T-helper 2 cell treated with Interferon-gamma antibody and Interleukin-4, amounts not matched to agents 5 μg/mL and 100 μg/mL, for 36 hours (primary cell): Measurements from ENCODE around the gene WFIKKN2.

ENCODE experiments used
- DNase-seq: peaks from one replicate; pipeline ENCODE4 v3.0.0; 2021; ENCODE audit warnings: low spot score
- H3K27ac Mint-ChIP-seq: one replicate; pipeline ENCODE4 v1.8.0; 2021; ENCODE audit warnings: mild to moderate bottlenecking, mixed read lengths
- H3K27me3 Mint-ChIP-seq: one replicate; pipeline ENCODE4 v1.8.0; 2021; ENCODE audit warnings: low read depth, mixed read lengths
- H3K36me3 Mint-ChIP-seq: one replicate; pipeline ENCODE4 v1.8.0; 2021; ENCODE audit warnings: low read depth, mixed read lengths
- H3K4me1 Mint-ChIP-seq: one replicate; pipeline ENCODE4 v1.8.0; 2021; ENCODE audit warnings: low read depth, mixed read lengths
- H3K4me3 Mint-ChIP-seq: one replicate; pipeline ENCODE4 v1.8.0; 2022; ENCODE audit warnings: mild to moderate bottlenecking, moderate library complexity, mixed read lengths
- H3K9me3 Mint-ChIP-seq: one replicate; pipeline ENCODE4 v1.8.0; 2021; ENCODE audit warnings: mixed read lengths

The WFIKKN2 gene

DNA sequence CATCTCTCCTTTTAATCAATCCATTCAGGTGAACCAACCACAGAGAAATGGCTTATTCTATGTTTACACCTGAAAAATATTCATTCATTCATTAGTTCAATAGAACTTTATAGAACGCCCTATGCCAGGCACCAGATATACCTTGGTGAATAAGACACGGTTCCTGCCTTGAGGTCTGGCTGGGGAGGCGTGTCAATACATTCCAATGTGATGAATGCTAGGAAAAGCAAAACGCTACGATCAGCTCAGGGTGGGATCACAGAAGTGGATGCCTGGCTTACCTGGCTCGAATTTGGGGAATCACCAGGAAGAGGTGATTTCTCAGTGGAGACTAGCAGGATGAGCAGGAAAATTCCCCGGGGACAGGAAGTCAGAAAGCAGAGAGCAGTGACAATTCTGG is 17.5 kb upstream of the WFIKKN2 start:
- no peak overlapping the region for H3K4me3 Mint-ChIP-seq
- DNase-seq, result no peak
- no peaks in the 10 kb centered on the region for H3K9me3 Mint-ChIP-seq
- peaks cover 6% of the 10 kb centered on the region for H3K4me1 Mint-ChIP-seq
- H3K36me3 Mint-ChIP-seq, result no peaks in the 10 kb centered on the region
- peaks cover 19% of the 10 kb centered on the region for H3K27me3 Mint-ChIP-seq
- H3K27ac Mint-ChIP-seq, result no peak overlapping the region

DNA sequence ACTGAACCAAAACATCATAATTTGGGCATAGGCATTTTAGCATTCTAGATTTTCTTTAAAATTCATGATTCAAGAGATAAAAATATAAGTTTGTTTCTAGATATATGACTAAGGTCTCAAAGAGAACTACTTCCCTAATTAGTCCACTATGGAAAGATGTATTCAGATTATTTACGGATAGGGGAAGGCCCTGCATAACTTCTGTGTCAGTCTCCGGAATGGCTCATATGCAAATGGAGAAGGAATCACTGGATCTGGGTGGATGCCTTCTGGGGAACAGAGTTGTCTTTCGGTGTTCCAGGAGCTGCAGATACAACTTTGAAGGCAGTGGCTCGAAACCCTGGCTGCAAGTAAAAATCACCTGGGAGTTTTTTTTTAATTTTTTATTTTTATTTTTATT is 17.1 kb upstream of the WFIKKN2 start:
- peaks cover 6% of the 10 kb centered on the region for H3K4me1 Mint-ChIP-seq
- peaks cover 19% of the 10 kb centered on the region for H3K27me3 Mint-ChIP-seq
- H3K27ac Mint-ChIP-seq, result no peak overlapping the region
- H3K9me3 Mint-ChIP-seq, result no peaks in the 10 kb centered on the region
- H3K4me3 Mint-ChIP-seq, result no peak overlapping the region
- DNase-seq, result no peak
- no peaks in the 10 kb centered on the region for H3K36me3 Mint-ChIP-seq

- no peaks in the 10 kb centered on the region for H3K9me3 Mint-ChIP-seq
- no peak for DNase-seq
- no peaks in the 10 kb centered on the region for H3K36me3 Mint-ChIP-seq
- H3K4me3 Mint-ChIP-seq, result no peak overlapping the region
- H3K27me3 Mint-ChIP-seq, result peaks cover 23% of the 10 kb centered on the region
- H3K4me1 Mint-ChIP-seq, result peaks cover 6% of the 10 kb centered on the region
- no peak overlapping the region for H3K27ac Mint-ChIP-seq
Measured at GRCh38 chr17:50818921-50819657, 16.3 kb upstream of the WFIKKN2 start.

DNA sequence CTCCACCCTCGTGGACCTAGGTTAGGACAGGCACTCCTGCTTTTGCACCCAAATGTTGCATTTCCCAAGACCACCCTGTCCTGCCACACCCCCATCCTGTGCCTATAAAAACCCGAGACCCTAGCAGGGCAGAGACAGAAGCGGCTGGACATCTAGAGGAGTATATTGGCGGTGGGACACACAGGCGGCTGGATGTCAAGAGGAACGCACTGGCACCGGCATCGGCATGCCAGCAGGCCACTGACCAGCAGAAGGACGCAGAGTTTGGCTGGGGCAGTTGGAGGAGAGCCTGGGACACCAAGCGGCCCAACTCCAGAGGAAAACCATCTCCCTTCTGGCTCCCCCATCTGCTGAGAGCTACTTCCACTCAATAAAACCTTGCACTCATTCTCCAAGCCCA is 14.7 kb upstream of the WFIKKN2 start:
- no peak for DNase-seq
- H3K9me3 Mint-ChIP-seq, result no peaks in the 10 kb centered on the region
- H3K27ac Mint-ChIP-seq, result no peak overlapping the region
- H3K27me3 Mint-ChIP-seq, result peaks cover 19% of the 10 kb centered on the region
- H3K36me3 Mint-ChIP-seq, result no peaks in the 10 kb centered on the region
- peaks cover 6% of the 10 kb centered on the region for H3K4me1 Mint-ChIP-seq
- H3K4me3 Mint-ChIP-seq, result no peak overlapping the region

DNA sequence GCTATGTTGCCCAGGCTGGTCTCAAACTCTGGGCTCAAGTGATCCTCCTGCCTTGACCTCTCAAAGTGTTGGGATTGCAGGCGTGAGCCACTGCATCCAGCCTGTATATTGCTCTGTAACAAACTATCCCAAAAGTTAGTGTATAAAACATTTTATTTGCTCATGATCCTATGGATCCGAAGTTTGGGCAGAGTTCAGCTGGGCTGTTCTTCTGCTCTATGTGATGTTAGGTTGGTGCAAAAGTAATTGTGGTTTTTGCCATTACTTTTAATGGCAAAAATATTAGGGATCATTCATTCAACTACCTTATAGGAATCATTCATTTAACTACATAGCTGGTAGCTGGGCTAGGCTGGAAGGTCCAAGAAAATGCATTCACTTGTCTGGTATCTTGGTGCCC is 12.8 kb upstream of the WFIKKN2 start:
- H3K4me1 Mint-ChIP-seq, result peaks cover 6% of the 10 kb centered on the region
- no peaks in the 10 kb centered on the region for H3K9me3 Mint-ChIP-seq
- DNase-seq, result no peak

DNA sequence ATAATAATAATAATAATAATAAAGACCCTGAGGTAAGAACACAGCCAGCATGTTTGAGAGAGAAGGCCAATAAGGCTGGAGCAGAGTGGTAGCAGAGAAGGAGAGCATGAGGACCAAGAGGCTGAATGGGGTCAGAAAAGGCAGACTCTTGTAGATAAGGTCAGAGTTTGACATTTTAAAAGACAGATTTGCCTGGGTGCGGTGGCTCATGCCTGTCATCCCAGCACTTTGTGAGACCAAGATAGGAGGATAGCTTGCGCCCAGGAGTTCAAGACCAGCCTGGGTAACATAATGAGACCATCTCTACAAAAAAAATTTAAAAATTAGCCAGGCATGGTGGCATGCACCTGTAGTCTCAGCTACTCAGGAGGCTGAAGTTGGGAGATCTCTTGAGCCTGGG is 11.0 kb upstream of the WFIKKN2 start:
- DNase-seq, result no peak
- Mint-ChIP-seq H3K4me3 (no peak overlapping the region), H3K9me3 (no peaks in the 10 kb centered on the region), H3K36me3 (no peaks in the 10 kb centered on the region), H3K27ac (no peak overlapping the region), H3K27me3 (peaks cover 10% of the 10 kb centered on the region), H3K4me1 (no peaks in the 10 kb centered on the region)

More for the DNA sequence above, 12.8 kb upstream of the WFIKKN2 start:
- Mint-ChIP-seq H3K27ac (no peak overlapping the region), H3K36me3 (no peaks in the 10 kb centered on the region), H3K4me3 (no peak overlapping the region), H3K27me3 (peaks cover 14% of the 10 kb centered on the region)

DNA sequence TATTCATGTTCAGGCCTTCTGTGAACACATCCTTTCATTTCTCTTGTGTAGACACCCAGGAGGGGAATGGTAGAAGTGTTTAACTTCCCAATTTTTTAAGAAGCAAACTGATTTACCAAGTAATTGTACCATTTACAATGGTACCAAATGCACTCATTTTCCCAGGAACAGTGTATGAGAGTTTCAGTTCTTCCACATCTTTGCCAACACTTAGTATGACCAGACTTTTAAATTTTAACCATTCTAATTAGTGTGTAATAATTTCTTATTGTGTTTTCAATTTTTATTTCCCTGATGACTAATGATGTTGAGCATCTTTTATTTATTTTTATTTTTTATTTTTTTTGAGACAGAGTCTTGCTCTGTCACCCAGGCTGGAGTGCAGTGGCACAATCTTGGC is 10.2 kb upstream of the WFIKKN2 start:
- Mint-ChIP-seq H3K36me3 (no peaks in the 10 kb centered on the region), H3K9me3 (no peaks in the 10 kb centered on the region), H3K4me1 (no peaks in the 10 kb centered on the region), H3K27ac (no peak overlapping the region), H3K4me3 (no peak overlapping the region), H3K27me3 (peaks cover 10% of the 10 kb centered on the region)
- DNase-seq, result no peak

- no peaks in the 10 kb centered on the region for H3K36me3 Mint-ChIP-seq
- DNase-seq, result no peak
- no peaks in the 10 kb centered on the region for H3K9me3 Mint-ChIP-seq
- H3K4me3 Mint-ChIP-seq, result no peak overlapping the region
- H3K27me3 Mint-ChIP-seq, result peaks cover 5% of the 10 kb centered on the region
- H3K27ac Mint-ChIP-seq, result no peak overlapping the region
- no peaks in the 10 kb centered on the region for H3K4me1 Mint-ChIP-seq
Measured at GRCh38 chr17:50828508-50829170, 6.7 kb upstream of the WFIKKN2 start.

DNA sequence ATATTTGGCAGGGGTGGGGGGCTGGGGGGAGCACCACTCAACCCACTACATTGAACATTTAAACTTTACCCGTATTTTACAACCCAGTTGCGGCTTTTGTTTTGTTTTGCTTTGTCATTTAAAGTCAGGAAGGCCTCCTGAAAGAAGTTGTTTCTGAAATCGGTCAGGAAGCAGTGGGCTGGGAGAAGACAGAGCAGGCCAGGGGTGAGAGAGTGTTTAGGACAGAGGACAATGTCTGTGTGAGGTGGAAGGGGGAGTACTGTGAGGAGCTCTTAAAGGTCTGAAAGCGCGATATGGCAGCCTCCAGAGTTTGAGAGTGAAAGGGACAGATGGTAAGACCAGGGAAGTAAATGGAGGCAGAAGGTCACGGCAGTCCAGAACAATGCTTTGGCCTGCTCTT is 6.1 kb upstream of the WFIKKN2 start:
- no peaks in the 10 kb centered on the region for H3K36me3 Mint-ChIP-seq
- no peak overlapping the region for H3K27ac Mint-ChIP-seq
- H3K9me3 Mint-ChIP-seq, result no peaks in the 10 kb centered on the region
- peaks cover 3% of the 10 kb centered on the region for H3K27me3 Mint-ChIP-seq
- DNase-seq, result no peak
- no peaks in the 10 kb centered on the region for H3K4me1 Mint-ChIP-seq
- H3K4me3 Mint-ChIP-seq, result no peak overlapping the region

DNA sequence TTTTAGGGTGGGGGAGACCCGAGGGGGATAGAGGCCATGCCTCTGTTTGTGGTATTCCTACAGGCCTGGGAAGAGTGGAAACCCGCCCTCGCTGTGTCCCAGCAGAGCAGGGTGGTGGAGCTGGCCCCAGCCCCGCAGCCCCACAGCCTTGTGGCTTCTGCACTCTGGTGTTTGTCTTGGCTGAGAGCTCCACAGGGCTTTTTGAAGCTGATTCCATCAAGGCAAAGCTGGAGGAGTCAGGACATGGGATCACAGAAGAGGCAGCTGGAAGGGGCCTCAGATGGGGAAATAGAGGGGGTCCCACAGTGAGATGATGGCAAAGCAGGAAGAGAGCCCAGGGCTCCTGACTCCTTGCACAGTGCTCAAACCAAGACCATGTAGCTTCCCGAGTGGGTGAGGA is 5.0 kb upstream of the WFIKKN2 start:
- H3K27me3 Mint-ChIP-seq, result peaks cover 3% of the 10 kb centered on the region
- H3K4me1 Mint-ChIP-seq, result no peaks in the 10 kb centered on the region
- H3K4me3 Mint-ChIP-seq, result no peak overlapping the region
- H3K27ac Mint-ChIP-seq, result no peak overlapping the region
- H3K9me3 Mint-ChIP-seq, result no peaks in the 10 kb centered on the region
- DNase-seq, result no peak
- no peaks in the 10 kb centered on the region for H3K36me3 Mint-ChIP-seq

DNA sequence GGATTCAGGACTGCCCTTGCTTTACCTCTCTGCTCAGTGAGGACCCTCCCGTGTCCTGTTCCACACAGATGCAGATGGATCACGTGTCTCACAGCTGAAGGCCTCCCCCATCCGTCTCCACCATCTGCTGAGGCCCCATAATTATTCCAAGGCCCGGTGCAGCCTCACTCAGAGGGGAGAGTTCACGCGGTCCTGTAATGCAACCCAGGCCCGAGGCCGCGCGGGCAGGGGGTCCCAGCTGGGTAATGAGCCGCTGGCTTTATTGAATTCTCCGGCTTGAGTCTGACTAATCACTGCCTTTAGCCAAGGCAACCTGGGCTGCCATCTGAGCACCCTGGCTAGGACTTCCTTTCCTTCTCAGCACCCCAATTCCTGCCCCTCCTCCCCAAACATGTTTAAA is 4.4 kb upstream of the WFIKKN2 start:
- no peak for DNase-seq
- Mint-ChIP-seq H3K27me3 (peaks cover 6% of the 10 kb centered on the region), H3K9me3 (no peaks in the 10 kb centered on the region), H3K4me3 (no peak overlapping the region), H3K27ac (no peak overlapping the region), H3K4me1 (no peaks in the 10 kb centered on the region), H3K36me3 (no peaks in the 10 kb centered on the region)

- H3K4me1 Mint-ChIP-seq, result no peaks in the 10 kb centered on the region
- H3K27ac Mint-ChIP-seq, result no peak overlapping the region
- no peak overlapping the region for H3K4me3 Mint-ChIP-seq
- H3K9me3 Mint-ChIP-seq, result no peaks in the 10 kb centered on the region
- H3K36me3 Mint-ChIP-seq, result no peaks in the 10 kb centered on the region
- DNase-seq, result no peak
- H3K27me3 Mint-ChIP-seq, result peaks cover 6% of the 10 kb centered on the region
Measured at GRCh38 chr17:50831471-50831928, 3.9 kb upstream of the WFIKKN2 start.

DNA sequence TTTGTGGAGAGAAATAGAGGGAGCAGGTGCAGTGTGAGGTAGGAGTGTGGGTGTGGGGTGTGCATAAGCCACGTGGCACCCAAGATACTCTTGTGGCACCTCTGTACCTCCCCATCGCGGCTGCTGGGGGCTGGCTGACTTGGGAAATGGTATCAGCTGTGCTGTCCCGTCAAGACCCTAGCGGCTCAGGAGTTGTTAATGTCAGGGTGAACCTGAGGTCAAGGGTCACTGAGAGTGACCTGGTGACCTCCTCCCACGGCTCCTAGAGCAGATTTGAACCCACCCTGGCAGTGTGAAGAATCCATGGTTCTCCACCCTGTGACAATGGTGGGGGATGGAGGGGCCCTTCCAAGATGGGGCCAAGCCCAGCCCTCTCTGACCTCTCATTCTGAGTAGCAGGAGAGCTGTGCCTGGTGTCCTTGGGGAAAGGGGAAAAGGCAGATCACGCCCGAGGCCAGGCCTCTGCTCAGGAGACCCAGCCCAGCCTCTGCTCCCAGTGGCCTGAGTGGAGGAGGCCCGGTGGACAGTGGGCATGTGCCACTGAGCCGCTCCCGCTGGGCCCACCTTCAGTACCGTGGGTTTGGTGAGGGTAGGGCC is 3.0 kb upstream of the WFIKKN2 start:
- Mint-ChIP-seq H3K36me3 (no peaks in the 10 kb centered on the region), H3K4me1 (no peaks in the 10 kb centered on the region), H3K27ac (no peak overlapping the region), H3K9me3 (no peaks in the 10 kb centered on the region), H3K27me3 (peaks cover 3% of the 10 kb centered on the region), H3K4me3 (no peak overlapping the region)
- DNase-seq, result no peak

- Mint-ChIP-seq H3K4me1 (no peaks in the 10 kb centered on the region), H3K36me3 (no peaks in the 10 kb centered on the region), H3K27ac (no peak overlapping the region), H3K9me3 (no peaks in the 10 kb centered on the region), H3K4me3 (no peak overlapping the region), H3K27me3 (peaks cover 3% of the 10 kb centered on the region)
- DNase-seq, result no peak
Measured at GRCh38 chr17:50832864-50833381, 2.5 kb upstream of the WFIKKN2 start.
